NCI-H2227 (cell line): ENCODE results near the gene ABHD2.
"Not testable (repeated sequence)": the region's sequence is repeated elsewhere in the genome, so short reads cannot be mapped to it uniquely, and the experiment has no call there.

ENCODE experiments used
- DNase-seq: peaks from one replicate; lab custom pipeline; 2025; ENCODE audit not compliant: unreplicated experiment; lab: John Stamatoyannopoulos, UW

ABHD2 gene

DNA sequence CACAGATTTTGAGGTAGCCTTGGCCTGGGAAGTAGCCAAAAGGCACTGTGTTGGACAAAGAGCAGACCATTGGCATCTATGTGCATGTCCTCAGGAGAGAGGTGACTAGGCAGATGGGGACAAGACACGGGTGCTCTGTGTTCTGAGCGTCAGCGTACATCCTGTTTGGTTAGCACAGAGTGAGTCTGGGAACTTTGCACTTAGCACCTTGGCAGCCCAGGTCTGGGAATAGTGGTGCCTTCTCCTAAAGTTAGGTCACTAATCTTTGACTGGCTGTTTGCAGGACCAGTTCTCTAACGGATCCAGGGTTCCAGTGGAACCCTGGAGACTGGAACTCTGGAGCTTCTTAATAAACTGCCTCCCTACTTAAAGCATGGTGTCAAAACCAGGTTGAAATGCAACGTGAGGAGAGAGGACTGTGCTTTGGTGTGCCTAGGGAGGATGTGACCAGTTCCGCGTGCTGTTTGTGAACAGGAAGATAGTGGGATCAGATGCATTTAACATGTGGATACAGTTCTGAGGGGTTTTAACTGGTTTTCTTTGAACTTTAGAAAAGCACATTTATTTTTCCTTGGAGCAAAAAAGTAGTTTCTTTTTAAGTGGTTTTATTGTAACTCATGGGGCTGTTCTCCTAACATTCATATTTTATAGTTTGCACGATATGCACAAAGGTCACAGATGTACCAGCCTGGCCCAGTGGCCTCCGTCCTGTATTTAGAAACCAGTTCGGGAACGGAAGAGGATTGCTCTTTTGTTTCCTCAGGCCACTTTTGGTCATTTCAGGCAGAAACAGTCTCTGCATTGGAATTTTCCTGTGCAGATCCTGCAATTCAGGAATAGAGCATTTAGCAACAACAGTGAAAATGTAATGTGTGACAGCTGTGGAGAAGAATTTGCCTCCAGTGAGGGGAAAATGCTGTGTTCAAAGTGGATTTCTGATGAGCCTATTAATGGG is 48.8 kb downstream of the ABHD2 start:
- DNase-seq: no peak

GRCh38 chr15:89137926-89138325 is 49.7 kb downstream of the ABHD2 start:
- no peak for DNase-seq

- DNase-seq: no peak
Observed at GRCh38 chr15:89138999-89139612, 50.9 kb downstream of the ABHD2 start.

GRCh38 chr15:89139613-89140499 is 51.6 kb downstream of the ABHD2 start:
- no peak for DNase-seq

- DNase-seq: no peak
Observed at GRCh38 chr15:89140595-89140994, 52.3 kb downstream of the ABHD2 start.

DNA sequence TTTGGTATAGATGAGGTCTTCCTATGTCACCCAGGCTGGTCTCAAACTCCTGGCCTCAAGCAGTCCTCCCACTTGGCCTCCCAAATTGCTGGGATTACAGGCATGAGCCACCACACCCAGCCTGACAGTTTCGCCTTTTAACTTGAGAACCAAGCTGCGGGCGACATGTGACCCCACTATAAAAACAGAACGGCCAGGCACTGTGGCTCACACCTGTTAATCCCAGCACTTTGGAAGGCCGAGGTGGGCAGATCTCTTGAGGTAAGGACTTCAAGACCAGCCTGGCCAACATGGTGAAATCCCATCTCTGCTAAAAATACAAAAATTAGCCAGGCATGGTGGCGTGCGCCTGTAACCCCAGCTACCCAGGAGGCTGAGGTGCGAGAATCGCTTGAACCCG is 52.9 kb downstream of the ABHD2 start:
- DNase-seq: not testable (repeated sequence)

GRCh38 chr15:89141885-89142284 is 53.6 kb downstream of the ABHD2 start:
- no peak for DNase-seq

DNA sequence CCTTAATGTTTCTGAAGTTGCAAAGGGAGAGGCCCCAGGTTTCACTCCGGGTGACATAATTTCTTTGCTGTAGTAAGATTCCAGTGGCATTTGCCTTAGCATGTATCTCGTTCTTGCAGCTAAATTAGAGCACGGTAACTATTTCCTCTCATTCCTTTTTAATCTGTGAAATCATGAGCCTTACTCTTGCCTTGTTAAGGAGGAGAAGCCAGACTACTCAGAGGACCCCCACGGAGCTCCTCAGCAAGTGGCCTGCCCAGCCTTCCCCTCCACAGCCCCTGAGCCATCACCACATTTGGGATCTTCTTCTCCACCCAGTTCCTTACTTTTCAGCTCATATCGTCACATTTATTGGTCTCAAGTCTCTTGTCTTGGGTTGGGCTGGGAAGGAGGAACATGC is 54.2 kb downstream of the ABHD2 start:
- DNase-seq: no peak

GRCh38 chr15:89143503-89144162 is 55.4 kb downstream of the ABHD2 start:
- DNase-seq: no peak

DNA sequence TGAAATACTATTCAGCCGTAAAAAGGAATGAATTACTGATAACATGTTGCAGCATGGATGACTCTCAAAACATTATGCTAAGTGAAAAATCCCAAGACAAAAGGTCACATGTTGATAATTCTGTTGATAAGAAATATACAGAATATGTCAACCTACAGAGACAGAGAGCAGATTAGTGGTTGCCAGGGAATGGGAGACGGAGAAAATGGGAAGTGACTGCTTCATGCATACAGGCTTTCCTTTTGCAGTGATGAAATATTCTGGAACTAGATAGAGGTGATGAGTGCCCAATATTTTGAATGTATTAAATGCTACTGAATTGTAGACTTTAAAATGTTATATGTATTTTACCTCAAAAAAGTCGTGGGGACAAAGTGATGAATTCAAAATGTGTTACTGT is 56.2 kb downstream of the ABHD2 start:
- DNase-seq: no peak

DNA sequence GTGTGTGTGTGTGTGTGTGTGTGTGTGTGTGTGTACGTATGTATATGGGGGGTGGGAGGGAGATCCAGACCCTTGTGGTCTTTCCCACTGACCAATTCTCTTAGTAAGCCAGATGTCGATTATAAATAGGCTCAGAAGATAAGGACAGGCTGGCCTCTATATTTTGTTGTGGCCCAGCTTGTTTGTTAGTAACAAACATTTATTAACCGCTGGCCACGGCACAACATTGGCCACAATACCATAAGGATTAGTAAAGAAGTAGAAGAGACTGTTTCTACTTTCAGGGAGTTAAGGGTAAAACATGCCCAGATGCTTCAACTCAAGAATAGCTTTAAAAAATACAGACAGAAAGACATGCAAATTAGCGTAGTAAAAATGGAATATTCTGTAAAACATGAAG is 58.1 kb downstream of the ABHD2 start:
- no peak for DNase-seq

GRCh38 chr15:89148126-89148525 is 59.9 kb downstream of the ABHD2 start:
- no peak for DNase-seq

DNA sequence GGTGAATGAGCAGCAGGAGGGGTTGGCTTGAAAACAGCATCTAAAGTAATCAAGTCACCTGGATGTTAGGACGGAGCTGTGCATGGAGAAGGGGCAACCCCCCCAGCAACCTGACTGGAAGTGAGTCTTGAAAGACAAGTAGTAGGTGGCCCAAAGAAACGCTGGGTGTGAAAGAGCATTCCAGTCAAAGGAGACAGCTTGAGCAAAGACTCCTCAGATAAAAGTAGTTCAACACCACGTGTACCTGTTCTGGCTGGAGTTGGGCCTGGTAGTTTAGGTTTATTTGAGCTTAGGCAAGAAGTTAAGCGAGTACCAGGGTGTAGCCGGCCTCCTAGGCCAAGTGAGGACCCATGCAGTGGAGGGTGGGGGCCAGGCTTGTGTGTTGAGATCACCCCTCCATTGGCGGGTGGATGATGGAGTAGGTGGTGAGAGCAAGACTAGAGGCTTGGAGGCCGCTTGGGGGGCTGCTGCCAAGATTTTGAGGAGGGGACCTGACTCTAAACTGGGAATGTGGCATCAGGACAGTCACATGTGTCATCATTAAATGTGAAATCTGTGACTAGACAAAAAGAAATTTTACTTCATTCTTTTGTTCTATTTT is 61.3 kb downstream of the ABHD2 start:
- no peak for DNase-seq

GRCh38 chr15:89150287-89150686 is 62.0 kb downstream of the ABHD2 start:
- no peak for DNase-seq

DNA sequence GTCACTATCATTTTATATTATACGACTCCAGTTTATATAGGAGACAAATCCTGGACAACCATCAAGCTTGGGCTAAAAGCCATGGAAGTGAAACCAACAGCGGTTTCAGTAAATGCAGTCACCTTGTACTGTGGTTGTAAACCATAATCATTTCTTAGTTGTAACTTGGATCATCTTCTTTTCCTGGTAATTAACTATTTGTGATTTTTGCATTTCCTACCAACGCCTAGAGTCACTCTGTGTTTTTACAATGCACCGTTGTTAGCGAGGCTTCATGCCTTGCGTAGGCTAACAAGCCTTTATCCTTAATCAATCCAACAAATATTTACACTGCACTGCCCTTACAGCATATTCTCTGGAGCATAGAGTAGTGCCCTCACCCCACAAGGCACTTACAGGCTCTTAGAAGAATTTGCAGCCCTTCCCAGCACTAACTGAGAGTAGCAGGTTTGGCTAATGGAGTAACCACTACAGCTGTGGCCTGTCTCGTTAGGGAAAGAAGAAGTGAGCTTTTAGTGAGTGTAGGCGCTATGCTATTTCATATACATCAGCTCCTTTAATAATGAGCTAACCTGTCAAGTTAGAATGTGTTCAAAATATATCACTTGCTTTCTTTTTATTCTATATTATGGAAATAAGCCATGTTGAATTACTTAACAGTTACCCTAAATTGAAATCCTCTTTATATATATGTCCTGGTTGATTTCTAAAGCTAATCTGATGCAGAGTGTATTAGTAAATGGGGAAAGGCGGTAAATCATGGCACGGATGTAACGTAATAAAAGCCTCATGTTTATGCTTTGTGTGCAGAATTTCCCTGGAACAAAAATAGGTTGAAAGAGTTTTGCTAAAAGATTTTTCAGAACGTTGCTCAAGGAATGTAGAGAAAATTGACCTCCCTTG is 62.8 kb downstream of the ABHD2 start:
- DNase-seq: no peak

DNA sequence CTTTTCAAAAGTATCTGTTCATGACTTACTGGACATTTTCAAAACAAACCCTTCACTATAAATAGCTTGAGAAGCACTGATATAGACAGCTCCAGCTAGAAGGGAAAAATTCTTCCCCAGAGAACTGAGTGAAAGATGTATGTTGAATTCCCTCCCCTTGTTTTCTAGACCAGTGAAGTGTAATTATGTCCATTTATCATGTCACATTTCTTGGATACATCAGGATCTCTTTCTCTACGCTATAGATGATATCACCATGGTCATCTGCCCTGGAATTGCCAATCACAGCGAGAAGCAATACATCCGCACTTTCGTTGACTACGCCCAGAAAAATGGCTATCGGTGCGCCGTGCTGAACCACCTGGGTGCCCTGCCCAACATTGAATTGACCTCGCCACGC is 66.9 kb downstream of the ABHD2 start:
- no peak for DNase-seq

DNA sequence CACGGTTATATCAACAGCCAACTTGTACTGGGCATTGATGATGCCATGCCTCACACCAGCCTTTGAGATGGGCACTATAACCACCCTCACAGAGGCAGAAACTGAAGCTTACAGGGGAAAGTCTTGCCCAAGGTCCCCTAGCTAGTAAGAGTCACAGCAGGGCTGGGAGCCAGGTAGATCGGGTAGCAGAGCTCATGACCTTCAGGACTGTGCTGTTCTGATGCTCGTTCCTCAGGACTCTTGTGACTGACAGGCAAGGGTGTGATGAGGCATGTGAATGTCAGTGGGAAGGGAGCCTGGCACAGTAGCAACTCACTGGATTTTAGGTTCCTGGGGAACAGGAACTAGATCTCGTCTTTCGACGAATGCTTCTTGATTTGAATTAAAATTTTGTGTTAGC is 67.4 kb downstream of the ABHD2 start:
- DNase-seq: no peak

DNA sequence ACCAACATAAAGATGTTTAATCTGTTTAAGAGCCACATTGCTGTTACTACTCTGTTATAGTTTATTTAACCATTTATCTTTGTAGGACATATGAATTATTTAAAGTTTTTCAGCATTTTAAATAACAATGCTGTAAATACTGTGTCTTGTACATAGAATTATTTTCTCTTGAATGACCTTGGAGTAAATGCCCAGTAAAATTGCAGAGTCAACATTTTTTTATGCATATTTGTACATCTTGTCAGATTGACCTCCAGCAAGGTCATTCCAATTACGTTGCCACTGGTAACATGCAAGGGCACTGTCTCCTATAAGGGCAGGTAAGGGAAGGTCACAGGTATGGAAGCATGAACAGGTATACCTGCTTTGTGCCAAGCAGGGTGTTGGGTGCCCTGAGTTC is 68.8 kb downstream of the ABHD2 start:
- DNase-seq: no peak

DNA sequence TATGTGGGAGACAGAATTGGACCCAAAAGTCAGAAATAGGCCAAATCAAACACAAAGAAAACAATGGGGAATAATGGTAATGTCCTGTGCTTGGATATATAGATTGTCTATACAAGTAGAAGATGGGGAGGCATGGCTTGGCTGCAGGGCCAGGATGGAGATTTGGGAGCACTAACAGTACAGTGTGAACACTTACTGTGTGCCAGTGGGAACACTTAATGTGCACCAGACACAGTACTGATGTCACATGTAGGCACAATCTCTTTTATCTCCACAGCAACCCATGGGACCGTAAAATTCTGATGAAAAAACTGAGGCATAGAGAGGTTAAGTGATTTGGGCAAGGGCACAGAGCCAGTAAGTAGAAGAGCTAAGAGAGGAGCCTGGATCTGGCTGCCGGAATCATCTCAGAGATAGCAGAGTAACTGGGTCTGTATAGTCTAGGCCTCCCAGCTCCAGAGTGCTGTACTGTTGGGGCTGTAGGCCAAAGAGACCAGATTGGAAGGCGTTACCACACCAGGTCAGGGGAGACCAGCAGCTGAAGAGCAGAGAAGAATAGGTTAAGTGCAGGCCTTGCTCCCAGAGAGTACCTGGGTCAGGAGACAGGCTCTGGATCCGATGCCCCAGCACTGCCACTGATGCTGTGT is 69.8 kb downstream of the ABHD2 start:
- DNase-seq: no peak
